GM23248 (cell line): Measurements from ENCODE around the gene PTPN14. TPM values are rescaled to one million over a fixed set of nuclear protein-coding genes. Genes with fewer than 3 reads are reported as not detected.
"Not testable (repeated sequence)": the region's sequence is repeated elsewhere in the genome, so short reads cannot be mapped to it uniquely, and the experiment has no call there.

Experiments used
- DNase-seq: peaks from one replicate; pipeline ENCODE4 v3.0.0-alpha.2; 2015
- H2AFZ ChIP-seq: fragments of 200-600 bp; sonication (generic); 2 replicates; pipeline ENCODE4 v1.6.1; 2016; ENCODE audit warnings: antibody characterized with exemption
- H3F3A ChIP-seq: fragments of 200-600 bp; sonication (generic); 2 replicates; pipeline ENCODE4 v1.6.1; 2016; ENCODE audit warnings: mild to moderate bottlenecking, antibody characterized with exemption, mixed run types; ENCODE audit not compliant: insufficient read depth
- H3K27ac ChIP-seq: fragments of 200-600 bp; sonication (generic); 2 replicates; pipeline ENCODE4 v1.5.1; 2016; ENCODE audit warnings: mild to moderate bottlenecking
- H3K27me3 ChIP-seq: fragments of 200-600 bp; sonication (generic); replicated peaks from 2 replicates; pipeline ENCODE4 v1.6.1; 2016; ENCODE audit warnings: mild to moderate bottlenecking; ENCODE audit not compliant: insufficient read depth
- H3K36me3 ChIP-seq: fragments of 200-600 bp; sonication (generic); 2 replicates; pipeline ENCODE4 v1.6.1; 2016; ENCODE audit warnings: low read depth, mild to moderate bottlenecking
- H3K4me1 ChIP-seq: fragments of 200-600 bp; sonication (generic); 2 replicates; pipeline ENCODE4 v1.6.1; 2016; ENCODE audit warnings: mild to moderate bottlenecking; ENCODE audit not compliant: insufficient read depth
- H3K4me2 ChIP-seq: fragments of 200-600 bp; sonication (generic); one replicate; pipeline ENCODE4 v1.6.1; 2016; ENCODE audit warnings: mild to moderate bottlenecking; ENCODE audit not compliant: unreplicated experiment
- H3K4me3 ChIP-seq: fragments of 200-600 bp; sonication (generic); 2 replicates; pipeline ENCODE4 v1.5.1; 2016; ENCODE audit warnings: mild to moderate bottlenecking
- H3K79me2 ChIP-seq: fragments of 200-600 bp; sonication (generic); 2 replicates; pipeline ENCODE4 v1.6.1; 2016; ENCODE audit warnings: mild to moderate bottlenecking; ENCODE audit not compliant: insufficient read depth
- H3K9ac ChIP-seq: fragments of 200-600 bp; sonication (generic); 2 replicates; pipeline ENCODE4 v1.6.1; 2016; ENCODE audit warnings: mild to moderate bottlenecking
- H3K9me2 ChIP-seq: fragments of 200-600 bp; sonication (generic); 2 replicates; pipeline ENCODE4 v1.6.1; 2016; ENCODE audit warnings: mixed run types, mild to moderate bottlenecking, moderate library complexity; ENCODE audit not compliant: insufficient read depth
- H3K9me3 ChIP-seq: fragments of 200-600 bp; sonication (generic); one replicate; pipeline ENCODE4 v1.6.1; 2017; ENCODE audit warnings: low read depth
- H4K20me1 ChIP-seq: fragments of 200-600 bp; sonication (generic); 2 replicates; pipeline ENCODE4 v1.6.0; 2016; ENCODE audit not compliant: insufficient read depth
- EZH2 ChIP-seq: fragments of 200-600 bp; sonication (generic); IDR thresholded peaks from 2 replicates; pipeline ENCODE4 v1.6.1; 2018; ENCODE audit warnings: antibody characterized with exemption, mild to moderate bottlenecking; ENCODE audit not compliant: insufficient read depth, poor library complexity, severe bottlenecking
- EZH2phosphoT487 ChIP-seq: fragments of 200-600 bp; sonication (generic); IDR thresholded peaks from 2 replicates; pipeline ENCODE4 v1.6.1; 2018; ENCODE audit warnings: antibody characterized with exemption, moderate library complexity, mild to moderate bottlenecking, low read depth; ENCODE audit not compliant: insufficient read depth
- WGBS, 2 experiments: methylation state at CpG; one replicate each; pipeline ENCODE4 v1.1.6; 2015 to 2017; ENCODE audit warnings: low lambda C conversion rate in 2 of 2, low coverage in 1 of 2; ENCODE audit errors: missing lambda C conversion rate in 2 of 2; 5-methylcytosine and 5-hydroxymethylcytosine counted together
- in situ Hi-C: fragments of 300-500 bp; cut with MboI; formaldehyde crosslinking; loops from 2 replicates; pipeline ENCODE4 v1.15.0; 2020
- polyA plus RNA-seq: library from polyadenylated mRNA; unstranded; fragments of >200 nt; fragmentation: Nextera tagmentation; extraction: Ambion mirVana; gene quantifications from 2 replicates; pipeline ENCODE4 v1.2.1, GENCODE V29; 2016
- total RNA-seq: library from RNA; depleted of rRNA; stranded (reverse); fragments of >200 nt; shearing (Covaris generic); gene quantifications from 2 replicates; pipeline ENCODE4 v1.2.3, GENCODE V29; 2014

Gene PTPN14
- total and polyA plus RNA-seq, 2 experiments from 2014 or later, result 38.7 to 49.8 TPM

DNA sequence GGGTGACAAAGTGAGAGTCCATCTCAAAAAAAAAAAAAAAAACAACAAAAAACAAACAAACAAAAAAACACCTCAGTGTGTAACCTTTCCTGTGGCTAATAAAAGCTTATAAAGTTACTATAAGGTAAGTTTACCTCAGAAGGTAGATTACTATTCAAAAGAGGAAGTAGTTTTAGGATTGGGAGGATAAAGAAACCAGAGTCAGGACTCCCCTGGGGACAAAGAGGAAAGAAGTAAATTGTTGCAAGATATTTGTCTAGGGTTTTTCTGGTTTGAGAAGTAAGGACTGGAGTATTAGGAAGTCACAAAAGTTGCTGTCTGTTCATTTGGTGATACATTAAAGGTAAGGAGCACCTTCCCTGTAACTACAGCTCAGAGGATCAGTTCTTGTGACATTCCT lies 27.8 kb upstream of the PTPN14 start:
- H4K20me1 ChIP-seq, result no peaks in the 10 kb centered on the region
- no peaks in the 10 kb centered on the region for H3K9me3 ChIP-seq
- TF ChIP-seq EZH2 (no peak), EZH2phosphoT487 (no peak)
- DNase-seq, result no peak
- no peak overlapping the region for H2AFZ ChIP-seq
- H3K9me2 ChIP-seq, result no peaks in the 10 kb centered on the region
- H3F3A ChIP-seq, result peaks cover 48% of the 10 kb centered on the region
- H3K9ac ChIP-seq, result no peak overlapping the region
- no peaks in the 10 kb centered on the region for H3K79me2 ChIP-seq
- in situ Hi-C loops, result loop anchor here (25.0 kb wide), 1 partner anchor 367 kb away; no protein-coding TSS in a partner anchor
- no peaks in the 10 kb centered on the region for H3K27me3 ChIP-seq
- no peak overlapping the region for H3K4me3 ChIP-seq
- H3K4me1 ChIP-seq, result peaks cover 44% of the 10 kb centered on the region
- no peak overlapping the region for H3K27ac ChIP-seq
- H3K4me2 ChIP-seq, result no peak overlapping the region
- no peaks in the 10 kb centered on the region for H3K36me3 ChIP-seq

DNA sequence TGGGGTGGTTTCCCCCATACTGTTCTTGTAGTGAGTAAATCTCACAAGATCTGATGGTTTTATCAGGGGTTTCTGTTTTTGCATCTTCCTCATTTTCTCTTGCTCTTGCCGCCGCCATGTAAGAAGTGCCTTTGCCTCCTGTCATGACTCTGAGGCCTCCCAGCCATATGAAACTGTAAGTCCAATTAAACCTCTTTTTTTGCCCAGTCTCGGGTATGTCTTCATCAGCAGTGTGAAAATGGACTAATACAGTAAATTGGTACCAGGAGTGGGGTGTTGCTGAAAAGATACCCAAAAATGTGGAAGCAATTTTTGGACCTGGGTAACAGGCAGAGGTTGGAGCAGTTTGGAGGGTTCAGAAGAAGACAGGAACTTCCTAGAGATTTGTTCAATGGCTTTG lies 24.7 kb upstream of the PTPN14 start:
- WGBS, 2 experiments, result 75 to 79% methylated on average over 3 of the region's 3 CpGs
- H3K9me3 ChIP-seq, H4K20me1 ChIP-seq: not testable (repeated sequence)

DNA sequence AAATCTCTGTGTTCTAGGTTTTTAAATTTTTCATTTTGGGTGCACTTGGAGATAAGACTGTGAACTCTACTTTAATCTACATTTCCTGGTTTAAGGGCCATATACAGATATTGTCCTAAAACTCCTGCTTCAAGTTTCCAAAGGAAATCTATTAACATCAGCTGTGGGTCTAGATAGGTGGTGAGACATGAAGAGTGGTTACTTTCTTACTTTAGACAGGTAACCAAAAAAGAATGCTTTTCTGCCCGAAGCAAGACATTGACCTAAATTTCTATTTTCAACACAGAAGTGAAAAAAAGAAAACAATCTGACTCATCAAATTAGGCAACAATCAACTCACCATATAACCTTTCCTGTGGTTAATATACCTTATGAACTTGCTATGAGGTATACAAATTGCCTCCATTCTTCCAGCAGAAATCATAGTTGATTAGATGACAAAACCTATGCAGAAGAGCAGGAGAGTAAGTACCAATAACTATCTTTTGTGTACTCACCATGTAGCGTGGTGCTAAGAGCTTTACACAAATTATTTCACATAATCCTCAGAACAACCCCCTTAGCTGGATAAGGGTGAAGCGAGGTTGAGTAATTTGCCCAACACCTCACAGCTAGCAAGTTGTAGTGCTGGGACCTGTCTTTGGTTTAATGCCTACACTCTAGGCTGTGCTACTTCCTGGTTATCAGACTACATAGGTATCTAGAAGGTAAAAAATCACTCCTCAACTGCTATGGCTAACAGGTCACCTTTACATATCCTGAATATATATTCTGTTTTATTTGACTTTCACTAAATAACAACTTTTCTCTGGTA lies 23.4 kb upstream of the PTPN14 start:
- H3K4me2 ChIP-seq, result no peak overlapping the region
- no peaks in the 10 kb centered on the region for H3K27me3 ChIP-seq
- TF ChIP-seq EZH2 (no peak), EZH2phosphoT487 (no peak)
- H3K27ac ChIP-seq, result no peak overlapping the region
- no peaks in the 10 kb centered on the region for H3K9me3 ChIP-seq
- H4K20me1 ChIP-seq, result no peaks in the 10 kb centered on the region
- no peaks in the 10 kb centered on the region for H3K36me3 ChIP-seq
- H3K9me2 ChIP-seq, result no peaks in the 10 kb centered on the region
- H3K4me3 ChIP-seq, result no peak overlapping the region
- H3K4me1 ChIP-seq, result peaks cover 27% of the 10 kb centered on the region
- H2AFZ ChIP-seq, result no peak overlapping the region
- in situ Hi-C loops, result loop anchor here (25.0 kb wide), 1 partner anchor 363 kb away; no protein-coding TSS in a partner anchor
- peaks cover 29% of the 10 kb centered on the region for H3F3A ChIP-seq
- 69 to 78% methylated on average over 3 of the region's 3 CpGs for WGBS, 2 experiments
- no peak overlapping the region for H3K9ac ChIP-seq
- peak; percentile 44 for DNase-seq
- no peaks in the 10 kb centered on the region for H3K79me2 ChIP-seq

More for the DNA sequence above, 24.7 kb upstream of the PTPN14 start:
- H3K27me3 ChIP-seq, H3K4me2 ChIP-seq, H3K36me3 ChIP-seq, H3K9me2 ChIP-seq, H3K79me2 ChIP-seq, DNase-seq, H2AFZ ChIP-seq, H3K4me3 ChIP-seq, H3K9ac ChIP-seq, H3K27ac ChIP-seq: not testable (repeated sequence)
- Histone ChIP-seq H3K4me1 (peaks cover 20% of the 10 kb centered on the region), H3F3A (peaks cover 26% of the 10 kb centered on the region)
- in situ Hi-C loops, result loop anchor here (25.0 kb wide), 1 partner anchor 364 kb away; no protein-coding TSS in a partner anchor

DNA sequence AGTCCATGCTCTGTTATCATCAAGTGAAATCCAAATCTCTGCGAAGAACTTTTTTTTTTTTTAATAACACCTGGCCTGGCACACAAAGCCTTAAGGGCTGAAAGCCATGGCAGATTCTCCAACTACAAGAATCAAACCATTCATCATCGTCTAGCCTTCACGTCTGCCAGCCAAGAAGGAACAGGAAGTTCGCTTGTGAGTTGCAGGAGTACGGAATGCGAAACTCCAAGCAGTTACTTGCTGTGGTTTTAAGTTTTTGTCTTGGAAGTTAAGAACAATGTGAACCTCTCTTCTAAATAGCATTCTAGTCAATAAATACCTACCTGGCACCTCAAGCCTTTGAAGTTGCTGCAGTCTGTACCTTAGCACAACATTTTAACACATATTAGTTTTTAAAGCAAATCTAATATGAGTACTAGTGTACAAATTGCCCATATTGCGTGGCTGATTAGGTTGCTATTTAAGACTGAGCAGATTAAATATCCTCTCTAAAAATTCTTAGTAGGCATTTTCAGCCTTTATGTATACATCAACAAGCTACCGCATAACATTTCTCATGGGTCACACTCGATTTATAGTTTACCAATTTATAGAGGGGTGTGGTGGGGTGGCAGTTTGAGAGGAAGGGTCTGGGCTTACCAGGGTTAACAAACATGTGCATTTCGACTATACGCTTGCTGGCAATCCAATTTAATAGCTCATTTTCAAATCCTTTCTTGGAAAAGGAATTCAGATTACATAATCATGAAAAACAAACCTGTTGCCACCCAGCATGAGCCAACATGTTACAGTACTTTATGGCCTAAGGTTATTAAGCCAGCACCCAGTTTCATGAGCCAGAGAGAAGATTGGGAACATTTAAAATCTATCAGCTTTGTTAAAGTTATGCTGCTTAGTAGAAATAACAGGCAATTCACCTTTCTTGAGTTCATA lies 22.2 kb upstream of the PTPN14 start:
- no peak overlapping the region for H3K4me3 ChIP-seq

More for the DNA sequence above, 22.2 kb upstream of the PTPN14 start:
- H3K27me3 ChIP-seq, result no peaks in the 10 kb centered on the region
- no peak overlapping the region for H3K9ac ChIP-seq
- no peaks in the 10 kb centered on the region for H3K9me2 ChIP-seq
- no peak overlapping the region for H2AFZ ChIP-seq
- no peak overlapping the region for H3K4me2 ChIP-seq
- H4K20me1 ChIP-seq, result no peaks in the 10 kb centered on the region
- no peaks in the 10 kb centered on the region for H3K9me3 ChIP-seq
- no peaks in the 10 kb centered on the region for H3K36me3 ChIP-seq
- peak; percentile 34 for DNase-seq
- no peaks in the 10 kb centered on the region for H3K79me2 ChIP-seq
- H3F3A ChIP-seq, result peaks cover 39% of the 10 kb centered on the region
- WGBS, 2 experiments, result 74 to 75% methylated on average over 11 of the region's 11 CpGs
- TF ChIP-seq EZH2phosphoT487, result no peak
- TF ChIP-seq EZH2, result no peak
- no peak overlapping the region for H3K27ac ChIP-seq
- peaks cover 38% of the 10 kb centered on the region for H3K4me1 ChIP-seq
- in situ Hi-C loops, result no loop called here
